Stomach smooth muscle (tissue), 2 donors: ENCODE data around the gene C11orf58.

ENCODE experiments used
- H3K27ac ChIP-seq: one replicate; pipeline ENCODE4 v1.7.0; 2013; ENCODE audit warnings: mild to moderate bottlenecking, low read length, inconsistent platforms
- H3K27me3 ChIP-seq, 2 donors: one replicate each; pipeline ENCODE4 v1.7.0; 2013; ENCODE audit warnings: low read length in 2 of 2; ENCODE audit not compliant: insufficient read depth in 2 of 2, control insufficient read depth in 1 of 2
- H3K36me3 ChIP-seq, 2 donors: one replicate each; pipeline ENCODE4 v1.7.0; 2013; ENCODE audit warnings: low read length in 2 of 2; ENCODE audit not compliant: control insufficient read depth in 2 of 2, insufficient read depth in 2 of 2
- H3K4me1 ChIP-seq: one replicate; pipeline ENCODE4 v1.7.0; 2013; ENCODE audit warnings: low read length; ENCODE audit not compliant: control insufficient read depth, insufficient read depth
- H3K4me3 ChIP-seq, 2 donors: one replicate each; pipeline ENCODE4 v1.7.0; 2013; ENCODE audit warnings: low read length in 2 of 2
- H3K9ac ChIP-seq, 2 donors: one replicate each; pipeline ENCODE4 v1.7.0; 2013; ENCODE audit warnings: low read length in 2 of 2, mild to moderate bottlenecking in 1 of 2
- H3K9me3 ChIP-seq, 2 donors: one replicate each; pipeline ENCODE4 v1.7.0; 2013; ENCODE audit warnings: low read length in 2 of 2; ENCODE audit not compliant: control insufficient read depth in 2 of 2
- donor health status: healthy.
- donor health status: Pancreatic carcinoma.

The C11orf58 gene

GRCh38 chr11:16767957-16768356 is 29.5 kb downstream of the C11orf58 start:
- Histone ChIP-seq H3K27me3 (no peaks in the 10 kb centered on the region), H3K9ac (no peak overlapping the region), H3K4me3 (no peak overlapping the region), H3K36me3 (no peaks in the 10 kb centered on the region), H3K27ac (no peak overlapping the region), H3K9me3 (no peaks in the 10 kb centered on the region), H3K4me1 (no peaks in the 10 kb centered on the region)

DNA sequence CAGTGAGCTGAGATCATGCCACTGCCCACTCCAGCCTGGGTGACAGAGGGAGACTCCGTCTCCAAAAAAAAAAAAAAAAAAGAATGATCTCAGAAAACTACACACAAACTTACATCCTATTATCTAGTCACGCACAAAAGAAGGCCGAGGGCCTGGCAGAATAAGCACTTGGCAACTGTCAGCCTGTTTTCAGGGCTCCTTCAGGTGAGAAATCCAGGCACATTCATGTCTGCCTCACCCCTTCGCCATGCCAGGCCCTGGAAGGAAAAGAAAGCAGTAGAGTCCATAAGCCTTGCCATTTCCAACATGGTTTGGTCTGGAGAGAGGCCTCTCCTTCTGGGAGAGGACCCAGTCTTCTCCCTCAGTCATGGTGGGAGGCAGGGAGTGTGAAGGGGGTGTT is 30.9 kb downstream of the C11orf58 start:
- Histone ChIP-seq H3K4me3 (no peak overlapping the region), H3K9ac (no peak overlapping the region), H3K9me3 (no peaks in the 10 kb centered on the region), H3K4me1 (no peaks in the 10 kb centered on the region), H3K27me3 (no peaks in the 10 kb centered on the region), H3K27ac (no peak overlapping the region), H3K36me3 (no peaks in the 10 kb centered on the region)

DNA sequence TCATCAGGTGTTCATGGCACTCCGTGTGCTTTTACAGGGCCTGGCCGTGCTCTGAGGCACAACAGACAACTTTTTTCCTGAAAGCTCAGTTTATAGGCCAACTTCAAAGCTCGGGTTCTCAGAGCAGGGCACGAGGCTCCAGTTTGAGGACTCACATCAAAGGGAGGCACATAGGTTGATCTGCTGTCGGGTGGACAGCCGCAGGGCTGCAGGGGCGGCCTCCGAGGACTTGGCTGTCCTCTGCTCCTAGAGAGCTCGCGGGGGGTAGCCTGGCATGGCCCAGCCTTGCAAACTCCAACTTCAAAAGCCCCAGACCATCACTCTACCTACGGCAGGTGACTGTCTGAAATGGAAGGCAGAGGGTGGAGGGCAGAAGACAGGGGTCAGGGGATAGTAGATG is 31.6 kb downstream of the C11orf58 start:
- Histone ChIP-seq H3K9me3 (no peaks in the 10 kb centered on the region), H3K4me3 (no peak overlapping the region), H3K36me3 (no peaks in the 10 kb centered on the region), H3K27ac (no peak overlapping the region), H3K9ac (no peak overlapping the region), H3K27me3 (no peaks in the 10 kb centered on the region), H3K4me1 (no peaks in the 10 kb centered on the region)

DNA sequence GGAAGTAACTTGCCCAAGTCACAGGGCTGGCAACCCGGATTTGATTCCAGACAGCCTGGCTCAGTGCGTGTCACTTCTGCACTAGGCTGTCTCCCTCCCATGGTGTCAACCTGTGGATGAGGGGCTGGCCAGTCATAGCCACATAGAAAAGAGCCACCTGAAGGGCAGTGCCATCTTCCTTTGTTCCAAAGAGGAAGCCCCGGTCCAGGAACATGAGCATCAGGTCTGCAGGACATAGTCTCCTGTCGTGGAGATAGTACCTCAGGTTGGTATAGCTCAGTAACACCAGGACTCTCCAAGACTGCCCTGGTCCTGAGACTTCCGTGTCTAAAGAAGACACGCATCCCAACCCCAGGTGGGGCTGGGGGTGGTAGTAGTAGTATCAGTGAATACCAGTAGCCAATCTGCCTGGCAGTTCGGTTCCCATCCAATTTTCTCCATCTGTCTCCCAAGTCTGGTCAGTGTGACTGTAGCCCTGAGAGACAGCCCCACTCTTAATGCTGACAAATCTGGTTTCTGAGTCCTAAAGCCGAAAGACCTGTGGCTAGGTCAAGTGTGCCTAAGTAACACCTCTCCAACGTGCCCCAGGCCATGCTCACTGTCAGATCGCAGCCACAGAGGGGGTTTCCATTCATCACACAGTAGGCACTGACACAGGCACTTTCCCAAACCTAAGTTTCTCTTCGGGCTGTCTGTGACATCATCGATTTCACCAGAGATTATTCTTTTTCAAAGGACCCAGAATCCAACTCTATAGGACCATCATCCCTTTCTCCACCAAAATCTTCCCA is 33.1 kb downstream of the C11orf58 start:
- Histone ChIP-seq H3K4me1 (peaks cover 2% of the 10 kb centered on the region), H3K27me3 (no peaks in the 10 kb centered on the region), H3K9ac (no peak overlapping the region), H3K4me3 (no peak overlapping the region), H3K27ac (no peak overlapping the region), H3K36me3 (no peaks in the 10 kb centered on the region), H3K9me3 (no peaks in the 10 kb centered on the region)

DNA sequence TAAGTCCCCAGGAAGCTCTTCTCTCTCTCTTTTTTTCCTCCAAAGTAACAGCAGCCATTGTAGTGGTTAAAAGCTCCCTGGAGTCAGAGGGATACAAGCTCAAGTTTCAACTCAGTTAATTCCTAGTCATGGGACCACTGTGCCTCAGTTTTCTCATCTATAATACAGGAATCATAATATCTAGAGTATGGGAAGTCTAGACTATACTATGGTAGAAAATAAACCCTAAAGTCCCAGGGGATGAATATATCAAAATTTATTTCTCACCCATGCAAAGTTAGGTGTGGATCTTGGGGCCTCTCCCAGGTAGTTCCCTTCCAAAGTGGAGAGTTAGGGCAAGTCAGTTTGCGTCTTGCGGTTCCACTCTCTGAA is 33.7 kb downstream of the C11orf58 start:
- no peak overlapping the region for H3K4me3 ChIP-seq
- H3K9ac ChIP-seq: no peak overlapping the region
- H3K9me3 ChIP-seq: no peaks in the 10 kb centered on the region
- no peak overlapping the region for H3K27ac ChIP-seq
- H3K27me3 ChIP-seq: no peaks in the 10 kb centered on the region
- H3K4me1 ChIP-seq: peaks cover 2% of the 10 kb centered on the region
- H3K36me3 ChIP-seq: no peaks in the 10 kb centered on the region

DNA sequence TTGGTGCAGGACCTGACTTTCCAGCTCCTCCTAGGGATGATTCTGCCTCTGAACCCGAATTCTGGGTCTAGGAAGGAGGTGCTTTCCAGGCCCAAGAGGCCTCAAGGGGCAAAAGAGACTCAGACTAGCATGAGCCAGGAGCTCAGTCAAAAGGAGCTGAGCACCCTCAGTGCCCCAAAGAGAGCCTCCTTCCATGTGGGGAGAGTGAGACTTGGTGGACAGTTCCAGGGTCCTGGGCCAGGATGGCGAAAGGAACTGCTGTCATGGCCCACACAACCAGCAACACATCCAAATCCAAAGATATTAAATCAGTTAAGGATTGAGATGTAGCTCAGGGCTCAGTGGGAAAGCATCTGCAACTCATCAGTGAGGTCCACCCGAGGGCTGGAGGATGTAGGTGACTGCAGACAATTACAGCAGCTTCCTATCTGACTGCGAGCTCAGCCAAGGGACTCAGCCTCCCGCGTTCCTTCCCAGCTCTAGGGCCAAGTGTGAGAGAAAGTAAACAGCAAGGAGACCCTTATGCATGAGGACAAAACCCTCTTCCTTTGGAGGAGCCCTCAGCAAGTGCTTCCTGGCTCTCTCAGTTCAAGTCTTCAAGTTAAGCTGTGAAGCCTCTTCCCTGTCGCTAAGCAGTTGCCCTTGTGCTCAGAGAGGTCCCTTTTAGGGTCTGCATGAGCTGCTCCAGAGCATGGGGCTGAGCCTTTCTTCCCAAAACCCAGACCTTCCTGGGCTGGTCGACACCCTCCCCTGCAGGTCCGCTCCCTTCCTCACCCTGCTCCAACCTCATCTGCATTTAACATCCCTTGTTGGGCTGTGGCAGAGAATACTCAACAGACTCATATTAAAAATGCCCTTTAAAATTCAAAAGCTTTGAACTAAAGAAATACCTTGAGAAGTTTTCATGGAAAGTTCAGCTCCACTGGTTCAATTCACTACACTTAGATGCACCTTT is 35.8 kb downstream of the C11orf58 start:
- H3K27me3 ChIP-seq: no peaks in the 10 kb centered on the region
- no peaks in the 10 kb centered on the region for H3K9me3 ChIP-seq
- no peak overlapping the region for H3K4me3 ChIP-seq
- H3K27ac ChIP-seq: no peak overlapping the region
- no peak overlapping the region for H3K9ac ChIP-seq
- peaks cover 2% of the 10 kb centered on the region for H3K4me1 ChIP-seq
- H3K36me3 ChIP-seq: no peaks in the 10 kb centered on the region

DNA sequence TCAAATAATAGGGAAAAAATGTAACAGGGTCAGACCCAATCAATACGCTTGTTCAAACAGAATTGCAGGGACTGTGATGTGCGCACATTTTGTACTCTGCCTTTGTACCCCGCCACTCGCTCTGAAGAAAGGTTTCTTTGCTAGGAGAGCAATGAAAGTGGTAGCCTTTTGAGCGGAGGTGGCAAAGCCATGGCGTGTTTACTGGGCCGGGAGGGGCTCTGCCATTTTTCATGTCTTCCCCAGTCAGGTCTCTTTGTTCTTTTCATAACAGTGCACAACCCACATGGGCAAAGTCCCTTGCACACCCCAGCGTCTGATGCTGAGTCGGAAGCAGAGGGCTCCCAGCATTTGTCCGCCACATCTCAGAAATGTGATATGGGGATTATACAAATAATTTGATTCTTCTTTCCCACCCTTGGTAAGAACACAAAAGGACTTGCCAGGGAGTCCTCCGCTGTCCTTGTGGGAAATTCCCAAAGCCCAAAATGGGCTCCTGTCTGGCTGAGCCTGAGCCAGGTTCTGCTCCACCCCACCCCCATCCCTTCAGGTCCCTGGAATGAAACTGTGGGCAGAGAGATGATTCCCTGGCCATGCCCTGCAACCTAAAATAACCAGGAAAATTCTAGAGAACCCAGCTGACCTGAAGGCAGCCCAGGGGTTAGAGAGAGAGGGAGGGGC is 36.6 kb downstream of the C11orf58 start:
- no peak overlapping the region for H3K4me3 ChIP-seq
- H3K36me3 ChIP-seq: no peaks in the 10 kb centered on the region
- no peak overlapping the region for H3K27ac ChIP-seq
- H3K9me3 ChIP-seq: no peaks in the 10 kb centered on the region
- H3K9ac ChIP-seq: no peak overlapping the region
- H3K27me3 ChIP-seq: no peaks in the 10 kb centered on the region
- H3K4me1 ChIP-seq: peaks cover 2% of the 10 kb centered on the region

GRCh38 chr11:16775614-16776283 is 37.3 kb downstream of the C11orf58 start:
- Histone ChIP-seq H3K4me1 (peaks cover 2% of the 10 kb centered on the region), H3K4me3 (no peak overlapping the region), H3K27ac (no peak overlapping the region), H3K9ac (no peak overlapping the region), H3K27me3 (no peaks in the 10 kb centered on the region), H3K9me3 (no peaks in the 10 kb centered on the region), H3K36me3 (no peaks in the 10 kb centered on the region)

GRCh38 chr11:16776711-16777612 is 38.5 kb downstream of the C11orf58 start:
- no peak overlapping the region for H3K4me3 ChIP-seq
- H3K4me1 ChIP-seq: peaks cover 2% of the 10 kb centered on the region
- H3K36me3 ChIP-seq: no peaks in the 10 kb centered on the region
- no peaks in the 10 kb centered on the region for H3K9me3 ChIP-seq
- no peaks in the 10 kb centered on the region for H3K27me3 ChIP-seq
- H3K9ac ChIP-seq: no peak overlapping the region
- H3K27ac ChIP-seq: no peak overlapping the region
